HepG2 (cell line): ENCODE data around the gene NELFCD. TPM values are rescaled to one million over a fixed set of nuclear protein-coding genes. Genes with fewer than 3 reads are reported as not detected.

ENCODE experiments used
- AHR ChIP-seq: IDR thresholded peaks from 2 replicates; pipeline ENCODE4 v1.6.1; 2018; ENCODE audit warnings: missing genetic modification reagents, missing compliant biosample characterization
- BORCS8-MEF2B ChIP-seq: sonication (generic); formaldehyde crosslinking; IDR thresholded peaks from 2 replicates; pipeline ENCODE4 v1.8.0; 2022; ENCODE audit warnings: mild to moderate bottlenecking, missing genetic modification reagents
- HNRNPL ChIP-seq: fragments of 200-400 bp; formaldehyde crosslinking; IDR thresholded peaks from 2 replicates; pipeline ENCODE4 v1.6.1; 2017; ENCODE audit warnings: mild to moderate bottlenecking, low read depth, low read length
- ISL2 ChIP-seq: sonication (generic); formaldehyde crosslinking; IDR thresholded peaks from 2 replicates; pipeline ENCODE4 v1.5.0; 2020; ENCODE audit warnings: missing genetic modification reagents
- PHF21A ChIP-seq: sonication (generic); formaldehyde crosslinking; IDR thresholded peaks from 2 replicates; pipeline ENCODE4 v1.5.0; 2020; ENCODE audit warnings: mild to moderate bottlenecking, missing genetic modification reagents
- PTBP1 ChIP-seq: fragments of 200-400 bp; formaldehyde crosslinking; IDR thresholded peaks from 2 replicates; pipeline ENCODE4 v1.6.1; 2018; ENCODE audit warnings: low read length, low read depth; ENCODE audit not compliant: poor library complexity, severe bottlenecking
- RARG ChIP-seq: sonication (generic); formaldehyde crosslinking; IDR thresholded peaks from 2 replicates; pipeline ENCODE4 v1.4.0; 2020; ENCODE audit warnings: low read depth, mild to moderate bottlenecking, missing genetic modification reagents
- RBM22 ChIP-seq: fragments of 200-400 bp; formaldehyde crosslinking; optimal IDR thresholded peaks from 2 replicates; pipeline ENCODE3; 2017; ENCODE audit warnings: mild to moderate bottlenecking, low read length, moderate library complexity
- U2AF2 ChIP-seq: fragments of 200-400 bp; formaldehyde crosslinking; IDR thresholded peaks from 2 replicates; pipeline ENCODE4 v1.6.1; 2017; ENCODE audit warnings: low read depth, mild to moderate bottlenecking, low read length
- ZBTB7A ChIP-seq: sonication (generic); formaldehyde crosslinking; IDR thresholded peaks from 2 replicates; pipeline ENCODE4 v1.8.0; 2022; ENCODE audit warnings: mild to moderate bottlenecking, missing genetic modification reagents
- ZNF274 ChIP-seq: sonication (generic); formaldehyde crosslinking; IDR thresholded peaks from 2 replicates; pipeline ENCODE4 v1.5.1; 2020; ENCODE audit warnings: mild to moderate bottlenecking, missing genetic modification reagents
- ZNF501 ChIP-seq: sonication (generic); formaldehyde crosslinking; IDR thresholded peaks from 2 replicates; pipeline ENCODE4 v1.5.1; 2020; ENCODE audit warnings: mild to moderate bottlenecking, moderate library complexity, missing genetic modification reagents
- ZNF607 ChIP-seq: sonication (generic); formaldehyde crosslinking; IDR thresholded peaks from 2 replicates; pipeline ENCODE4 v1.5.1; 2020; ENCODE audit warnings: missing genetic modification reagents, mild to moderate bottlenecking, borderline replicate concordance
- polyA plus RNA-seq, 8 experiments: library from polyadenylated mRNA; depleted of rRNA in 3 of 8; stranded (reverse) in 7 of 8; unstranded in 1 of 8; fragments of >200 nt; fragmentation: Illumina TruSeq in 4 of 8; extraction: Trizol in 4 of 8; gene quantifications; 2 replicates each; pipeline versions ENCODE4 v1.2.1 to v1.2.3, GENCODE V29; 2011 to 2016; ENCODE audit warnings: low read depth in 4 of 8, missing spikeins in 1 of 8, mixed read lengths in 1 of 8; ENCODE audit not compliant: insufficient read depth in 1 of 8
- total RNA-seq, 5 experiments: library from RNA; depleted of rRNA; stranded (reverse); fragments of >200 nt; fragmentation: Illumina TruSeq; extraction: Trizol; gene quantifications; 2 replicates each; pipeline ENCODE4 v1.2.3, GENCODE V29; 2016; ENCODE audit warnings: low read depth in 1 of 5
- TF ChIP-seq, protein P1 (sequence below): sonication (generic); formaldehyde crosslinking; IDR thresholded peaks from 2 replicates; pipeline ENCODE4 v1.4.0; 2020; ENCODE audit warnings: mild to moderate bottlenecking, missing genetic modification reagents, borderline replicate concordance
- TF ChIP-seq, protein P2 (sequence below): sonication (generic); formaldehyde crosslinking; IDR thresholded peaks from 2 replicates; pipeline ENCODE4 v1.4.0; 2020; ENCODE audit warnings: missing genetic modification reagents, borderline replicate concordance
- TF ChIP-seq, protein P3 (sequence below): sonication (generic); formaldehyde crosslinking; IDR thresholded peaks from 2 replicates; pipeline ENCODE4 v1.4.0; 2020; ENCODE audit warnings: mild to moderate bottlenecking, missing genetic modification reagents, borderline replicate concordance
- TF ChIP-seq, protein P4 (sequence below): IDR thresholded peaks from 2 replicates; pipeline ENCODE4 v1.6.1; 2016; ENCODE audit warnings: control low read depth

The NELFCD gene
- total and polyA plus RNA-seq, 2 of the 13 experiments (the other 11 are each of a cell fraction or from before 2014, with no cell fraction given): 159 to 203 TPM

DNA sequence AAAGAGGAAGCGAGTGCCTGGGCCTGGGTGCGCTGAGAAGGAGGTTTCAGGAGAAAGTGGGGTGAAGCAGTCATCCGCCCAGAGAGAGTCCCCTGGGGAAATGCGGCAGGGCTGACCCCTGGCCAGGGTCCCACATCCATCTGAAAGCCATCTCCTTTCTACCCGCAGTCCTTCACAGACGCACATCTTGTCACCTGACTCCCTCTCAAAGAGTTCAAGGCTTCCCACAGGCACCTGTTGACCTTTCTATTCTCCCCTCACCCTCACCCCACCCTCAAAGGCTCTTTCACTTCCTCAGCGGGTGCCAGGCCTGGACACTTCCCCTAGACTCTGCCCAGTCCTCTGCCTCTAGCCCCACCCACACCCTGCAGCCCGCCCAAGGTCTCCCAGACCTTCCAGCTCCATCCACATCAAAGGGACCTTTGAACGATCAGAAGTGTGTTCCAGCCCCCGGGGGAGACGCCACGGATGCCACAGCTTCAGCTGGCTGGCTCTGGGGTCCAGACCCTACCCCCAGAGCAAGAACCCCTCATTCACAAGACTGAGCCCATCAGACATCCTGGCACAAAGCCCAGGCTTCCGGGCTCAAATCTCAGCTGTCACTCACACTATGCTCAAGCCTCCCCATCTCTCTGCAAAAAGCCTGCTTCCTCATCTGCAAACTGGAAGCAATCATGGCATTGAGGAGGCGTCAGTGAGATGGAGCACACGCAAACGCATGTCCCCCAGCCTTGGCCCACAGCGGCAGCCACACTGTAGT, 23.9 kb downstream of the NELFCD start (continued):
- TF ChIP-seq, protein P1, sequence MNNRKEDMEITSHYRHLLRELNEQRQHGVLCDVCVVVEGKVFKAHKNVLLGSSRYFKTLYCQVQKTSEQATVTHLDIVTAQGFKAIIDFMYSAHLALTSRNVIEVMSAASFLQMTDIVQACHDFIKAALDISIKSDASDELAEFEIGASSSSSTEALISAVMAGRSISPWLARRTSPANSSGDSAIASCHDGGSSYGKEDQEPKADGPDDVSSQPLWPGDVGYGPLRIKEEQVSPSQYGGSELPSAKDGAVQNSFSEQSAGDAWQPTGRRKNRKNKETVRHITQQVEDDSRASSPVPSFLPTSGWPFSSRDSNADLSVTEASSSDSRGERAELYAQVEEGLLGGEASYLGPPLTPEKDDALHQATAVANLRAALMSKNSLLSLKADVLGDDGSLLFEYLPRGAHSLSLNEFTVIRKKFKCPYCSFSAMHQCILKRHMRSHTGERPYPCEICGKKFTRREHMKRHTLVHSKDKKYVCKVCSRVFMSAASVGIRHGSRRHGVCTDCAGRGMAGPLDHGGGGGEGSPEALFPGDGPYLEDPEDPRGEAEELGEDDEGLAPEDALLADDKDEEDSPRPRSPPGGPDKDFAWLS (CRISPR knock-in tag): peak; percentile 7; the same call in 1 of the 2 replicates
- TF ChIP-seq HNRNPL (peak; percentile 82), PTBP1 (no peak), PHF21A (CRISPR knock-in tag) (peak; percentile 88), ZNF607 (0 out of 2 replicates have a peak, but pooled peaks have one; percentile 37), U2AF2 (no peak), BORCS8-MEF2B (CRISPR knock-in tag) (no peak; the same call in 1 of the 2 replicates), ZBTB7A (CRISPR knock-in tag) (no peak), ISL2 (CRISPR knock-in tag) (0 out of 2 replicates have a peak, but pooled peaks have one; percentile 45), RBM22 (no peak), RARG (no peak), ZNF501 (CRISPR knock-in tag) (peak; percentile 85), AHR (no peak), ZNF274 (CRISPR knock-in tag) (peak; percentile 89; the same call in 1 of the 2 replicates)
- TF ChIP-seq, protein P2, sequence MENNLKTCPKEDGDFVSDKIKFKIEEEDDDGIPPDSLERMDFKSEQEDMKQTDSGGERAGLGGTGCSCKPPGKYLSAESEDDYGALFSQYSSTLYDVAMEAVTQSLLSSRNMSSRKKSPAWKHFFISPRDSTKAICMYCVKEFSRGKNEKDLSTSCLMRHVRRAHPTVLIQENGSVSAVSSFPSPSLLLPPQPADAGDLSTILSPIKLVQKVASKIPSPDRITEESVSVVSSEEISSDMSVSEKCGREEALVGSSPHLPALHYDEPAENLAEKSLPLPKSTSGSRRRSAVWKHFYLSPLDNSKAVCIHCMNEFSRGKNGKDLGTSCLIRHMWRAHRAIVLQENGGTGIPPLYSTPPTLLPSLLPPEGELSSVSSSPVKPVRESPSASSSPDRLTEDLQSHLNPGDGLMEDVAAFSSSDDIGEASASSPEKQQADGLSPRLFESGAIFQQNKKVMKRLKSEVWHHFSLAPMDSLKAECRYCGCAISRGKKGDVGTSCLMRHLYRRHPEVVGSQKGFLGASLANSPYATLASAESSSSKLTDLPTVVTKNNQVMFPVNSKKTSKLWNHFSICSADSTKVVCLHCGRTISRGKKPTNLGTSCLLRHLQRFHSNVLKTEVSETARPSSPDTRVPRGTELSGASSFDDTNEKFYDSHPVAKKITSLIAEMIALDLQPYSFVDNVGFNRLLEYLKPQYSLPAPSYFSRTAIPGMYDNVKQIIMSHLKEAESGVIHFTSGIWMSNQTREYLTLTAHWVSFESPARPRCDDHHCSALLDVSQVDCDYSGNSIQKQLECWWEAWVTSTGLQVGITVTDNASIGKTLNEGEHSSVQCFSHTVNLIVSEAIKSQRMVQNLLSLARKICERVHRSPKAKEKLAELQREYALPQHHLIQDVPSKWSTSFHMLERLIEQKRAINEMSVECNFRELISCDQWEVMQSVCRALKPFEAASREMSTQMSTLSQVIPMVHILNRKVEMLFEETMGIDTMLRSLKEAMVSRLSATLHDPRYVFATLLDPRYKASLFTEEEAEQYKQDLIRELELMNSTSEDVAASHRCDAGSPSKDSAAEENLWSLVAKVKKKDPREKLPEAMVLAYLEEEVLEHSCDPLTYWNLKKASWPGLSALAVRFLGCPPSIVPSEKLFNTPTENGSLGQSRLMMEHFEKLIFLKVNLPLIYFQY (CRISPR knock-in tag): peak; percentile 63; the same call in 1 of the 2 replicates
- TF ChIP-seq, protein P3, sequence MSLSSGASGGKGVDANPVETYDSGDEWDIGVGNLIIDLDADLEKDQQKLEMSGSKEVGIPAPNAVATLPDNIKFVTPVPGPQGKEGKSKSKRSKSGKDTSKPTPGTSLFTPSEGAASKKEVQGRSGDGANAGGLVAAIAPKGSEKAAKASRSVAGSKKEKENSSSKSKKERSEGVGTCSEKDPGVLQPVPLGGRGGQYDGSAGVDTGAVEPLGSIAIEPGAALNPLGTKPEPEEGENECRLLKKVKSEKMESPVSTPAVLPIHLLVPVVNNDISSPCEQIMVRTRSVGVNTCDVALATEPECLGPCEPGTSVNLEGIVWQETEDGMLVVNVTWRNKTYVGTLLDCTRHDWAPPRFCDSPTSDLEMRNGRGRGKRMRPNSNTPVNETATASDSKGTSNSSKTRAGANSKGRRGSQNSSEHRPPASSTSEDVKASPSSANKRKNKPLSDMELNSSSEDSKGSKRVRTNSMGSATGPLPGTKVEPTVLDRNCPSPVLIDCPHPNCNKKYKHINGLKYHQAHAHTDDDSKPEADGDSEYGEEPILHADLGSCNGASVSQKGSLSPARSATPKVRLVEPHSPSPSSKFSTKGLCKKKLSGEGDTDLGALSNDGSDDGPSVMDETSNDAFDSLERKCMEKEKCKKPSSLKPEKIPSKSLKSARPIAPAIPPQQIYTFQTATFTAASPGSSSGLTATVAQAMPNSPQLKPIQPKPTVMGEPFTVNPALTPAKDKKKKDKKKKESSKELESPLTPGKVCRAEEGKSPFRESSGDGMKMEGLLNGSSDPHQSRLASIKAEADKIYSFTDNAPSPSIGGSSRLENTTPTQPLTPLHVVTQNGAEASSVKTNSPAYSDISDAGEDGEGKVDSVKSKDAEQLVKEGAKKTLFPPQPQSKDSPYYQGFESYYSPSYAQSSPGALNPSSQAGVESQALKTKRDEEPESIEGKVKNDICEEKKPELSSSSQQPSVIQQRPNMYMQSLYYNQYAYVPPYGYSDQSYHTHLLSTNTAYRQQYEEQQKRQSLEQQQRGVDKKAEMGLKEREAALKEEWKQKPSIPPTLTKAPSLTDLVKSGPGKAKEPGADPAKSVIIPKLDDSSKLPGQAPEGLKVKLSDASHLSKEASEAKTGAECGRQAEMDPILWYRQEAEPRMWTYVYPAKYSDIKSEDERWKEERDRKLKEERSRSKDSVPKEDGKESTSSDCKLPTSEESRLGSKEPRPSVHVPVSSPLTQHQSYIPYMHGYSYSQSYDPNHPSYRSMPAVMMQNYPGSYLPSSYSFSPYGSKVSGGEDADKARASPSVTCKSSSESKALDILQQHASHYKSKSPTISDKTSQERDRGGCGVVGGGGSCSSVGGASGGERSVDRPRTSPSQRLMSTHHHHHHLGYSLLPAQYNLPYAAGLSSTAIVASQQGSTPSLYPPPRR (CRISPR knock-in tag): peak; percentile 78
- TF ChIP-seq, protein P4, sequence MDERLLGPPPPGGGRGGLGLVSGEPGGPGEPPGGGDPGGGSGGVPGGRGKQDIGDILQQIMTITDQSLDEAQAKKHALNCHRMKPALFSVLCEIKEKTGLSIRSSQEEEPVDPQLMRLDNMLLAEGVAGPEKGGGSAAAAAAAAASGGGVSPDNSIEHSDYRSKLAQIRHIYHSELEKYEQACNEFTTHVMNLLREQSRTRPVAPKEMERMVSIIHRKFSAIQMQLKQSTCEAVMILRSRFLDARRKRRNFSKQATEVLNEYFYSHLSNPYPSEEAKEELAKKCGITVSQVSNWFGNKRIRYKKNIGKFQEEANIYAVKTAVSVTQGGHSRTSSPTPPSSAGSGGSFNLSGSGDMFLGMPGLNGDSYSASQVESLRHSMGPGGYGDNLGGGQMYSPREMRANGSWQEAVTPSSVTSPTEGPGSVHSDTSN (CRISPR knock-in tag): peak; percentile 89
